Endometrial microvascular endothelial cells (primary cell): Measurements from ENCODE around the gene HK3. TPM values are rescaled to one million over a fixed set of nuclear protein-coding genes. Genes with fewer than 3 reads are reported as not detected.

ENCODE experiments used
- in situ Hi-C: cut with HindIII; loops from 2 replicates; pipeline ENCODE4 v1.10.0; 2017; ENCODE audit warnings: low sequenced_read_pairs, low pct_unique_long_range_greater_than_20kb; ENCODE audit errors: inconsistent ontology term
- total RNA-seq: library from RNA; depleted of rRNA; stranded (reverse); fragments of >200 nt; gene quantifications from one replicate; pipeline ENCODE4 v1.2.3, GENCODE V29; 2015; ENCODE audit errors: inconsistent ontology term

The HK3 gene
- total RNA-seq, 1 donor from 2014 or later: not detected

GRCh38 chr5:176904276-176904675 is 5.1 kb upstream of the HK3 start:
- in situ Hi-C loops: no loop called here

DNA sequence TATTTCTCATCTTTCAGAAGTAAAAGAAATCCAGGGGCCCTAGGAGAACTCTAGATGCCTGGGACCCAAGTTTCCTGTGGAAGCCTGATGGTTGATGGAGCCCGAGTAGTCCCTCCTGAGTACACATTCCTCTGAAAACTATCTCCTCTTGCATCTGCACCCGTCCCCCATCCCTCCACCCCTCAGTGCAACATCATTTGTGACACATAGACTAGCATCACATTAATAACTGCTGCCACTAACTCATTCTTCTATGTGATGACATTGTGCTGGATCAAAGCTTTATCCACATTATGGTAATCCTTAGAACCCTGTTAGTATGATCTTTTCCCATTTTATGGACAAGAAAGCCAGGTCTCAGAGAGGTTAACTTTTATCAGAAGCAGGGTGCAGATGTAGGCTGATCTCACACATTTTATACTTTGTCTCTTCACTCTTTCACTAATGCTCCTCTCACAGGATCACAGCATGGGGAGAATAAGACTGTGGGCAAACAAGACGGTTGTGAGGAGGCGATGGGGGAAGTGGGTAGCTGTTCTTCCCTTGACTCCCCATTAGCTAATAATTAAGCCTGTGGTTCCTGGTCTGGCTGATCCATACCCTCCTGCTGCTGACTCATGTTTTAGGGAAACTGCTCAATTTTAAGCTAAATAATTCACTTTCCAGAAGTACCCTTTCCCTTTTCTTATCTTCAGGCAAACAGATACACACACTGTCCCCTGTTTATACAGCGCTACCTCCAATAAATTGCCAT is 3.9 kb upstream of the HK3 start:
- in situ Hi-C loops: no loop called here

GRCh38 chr5:176902102-176902814 is 3.1 kb upstream of the HK3 start:
- in situ Hi-C loops: no loop called here

DNA sequence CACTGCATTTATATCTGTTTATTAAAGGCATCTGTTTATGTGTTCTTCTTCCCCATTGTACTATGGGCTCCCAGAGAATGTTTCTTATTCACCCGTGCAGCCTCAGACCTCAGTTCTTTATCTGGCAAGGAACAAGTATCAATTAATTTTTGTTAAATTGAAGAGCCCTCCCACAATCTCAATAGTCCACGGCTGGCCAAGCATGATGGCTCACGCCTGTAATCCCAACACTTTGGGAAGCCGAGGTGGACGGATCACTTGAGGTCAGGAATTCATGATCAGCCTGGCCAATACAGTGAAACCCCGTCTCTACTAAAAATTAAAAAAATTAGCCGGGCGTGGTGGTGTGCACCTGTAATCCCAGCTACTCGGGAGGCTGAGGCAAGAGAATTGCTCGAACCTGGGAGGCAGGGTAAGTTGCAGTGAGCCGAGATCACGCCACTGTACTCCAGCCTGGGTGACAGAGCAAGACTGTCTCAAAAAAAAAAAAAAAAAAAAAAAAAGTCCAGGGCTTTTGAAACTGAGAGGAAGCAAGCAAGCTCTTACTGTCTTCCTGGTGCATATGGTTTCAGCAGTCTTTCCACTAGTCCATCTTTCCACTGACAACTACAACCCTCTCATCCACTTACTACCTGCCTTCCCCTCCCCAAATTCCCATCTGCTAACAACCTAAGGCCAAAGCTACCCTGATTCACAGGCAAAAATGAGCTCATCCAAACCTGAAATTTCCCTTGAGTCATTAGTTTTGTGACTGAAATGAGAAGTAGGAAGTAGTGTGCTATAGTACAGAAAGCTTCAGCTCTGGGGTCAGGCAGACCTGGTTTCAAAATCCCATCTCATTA is 2.3 kb upstream of the HK3 start:
- in situ Hi-C loops: no loop called here

DNA sequence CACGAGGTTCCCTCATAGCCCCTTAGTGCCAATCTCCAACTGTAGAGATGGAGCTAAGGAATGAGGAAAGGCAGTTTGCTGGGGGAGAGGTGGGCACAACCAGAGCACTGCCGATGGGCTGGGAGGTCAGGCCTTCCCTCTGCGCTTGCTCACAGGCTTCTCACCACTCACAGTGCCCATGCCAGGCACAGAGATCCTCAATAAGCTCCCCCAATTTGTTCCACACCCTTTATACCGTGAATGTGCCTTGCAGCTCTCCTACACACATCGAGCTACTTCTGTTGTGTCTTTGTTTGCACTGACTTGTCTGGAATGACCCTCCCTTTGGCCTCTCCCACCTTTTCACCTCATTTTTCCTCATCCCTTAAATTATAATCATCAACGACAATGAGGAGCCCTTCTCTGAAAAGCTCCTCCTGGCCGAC is 1.6 kb upstream of the HK3 start:
- in situ Hi-C loops: no loop called here

GRCh38 chr5:176899946-176900779 is 1.0 kb upstream of the HK3 start:
- in situ Hi-C loops: no loop called here

- in situ Hi-C loops: no loop called here
These were observed 1.9 kb downstream of the HK3 start for GRCh38 chr5:176897263-176897662.

DNA sequence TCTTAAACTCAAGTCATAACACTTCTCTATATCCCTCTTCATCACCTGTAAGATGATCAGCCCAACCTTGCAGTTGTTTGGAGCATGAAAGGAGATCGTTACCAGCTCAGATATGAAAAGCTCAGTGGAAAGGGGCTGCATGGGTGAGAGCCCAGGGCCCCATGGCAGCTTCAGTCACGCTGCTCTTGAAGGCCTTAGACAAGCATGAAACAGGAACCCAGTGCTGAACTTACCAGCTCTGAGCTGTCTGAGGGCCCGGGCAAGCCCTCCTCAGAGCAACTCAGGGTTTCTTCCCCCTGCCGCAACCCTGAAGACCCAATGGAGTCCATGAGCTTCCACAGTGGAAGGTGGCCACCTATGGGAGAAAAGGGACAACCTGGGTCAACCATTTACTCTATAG is 3.3 kb downstream of the HK3 start:
- in situ Hi-C loops: no loop called here

DNA sequence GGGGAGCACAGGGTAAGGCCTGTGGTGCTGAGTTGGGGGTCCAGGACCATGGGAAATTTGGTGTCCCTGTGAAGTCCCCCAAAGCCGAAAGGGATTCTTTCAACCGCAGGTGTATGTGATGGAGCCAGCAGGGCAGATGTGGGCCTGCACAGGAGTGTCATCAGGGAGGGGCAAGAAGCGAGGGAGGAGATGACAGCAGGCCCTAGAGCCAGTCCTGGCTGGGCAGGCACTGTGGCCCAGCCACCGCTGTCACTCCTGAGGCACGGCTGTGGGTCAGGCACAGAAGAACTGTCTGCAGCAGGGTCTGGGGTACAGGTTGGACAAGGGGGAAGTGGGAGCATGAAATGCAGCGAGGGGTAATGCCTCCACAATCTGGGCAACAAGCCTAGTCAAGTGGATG is 4.8 kb downstream of the HK3 start:
- in situ Hi-C loops: no loop called here

DNA sequence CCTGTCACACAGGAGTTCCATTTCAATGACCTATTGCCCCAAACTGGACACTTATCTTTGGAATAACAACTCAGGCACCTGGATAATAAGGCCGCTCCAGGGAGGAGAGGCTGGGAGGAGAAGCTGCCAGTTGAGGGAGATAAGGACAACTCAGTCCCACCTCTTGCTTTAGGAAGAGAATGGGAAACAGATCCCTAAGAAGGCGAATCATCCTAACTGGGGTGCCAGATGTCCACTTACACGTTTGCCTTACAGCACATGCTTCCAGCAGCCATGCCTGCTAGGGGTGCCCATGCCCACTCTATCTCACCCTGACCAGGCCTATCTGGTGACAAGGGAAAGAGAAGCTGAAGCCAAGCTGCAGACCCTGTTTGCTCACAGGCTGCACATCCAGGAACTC is 6.5 kb downstream of the HK3 start:
- in situ Hi-C loops: no loop called here

DNA sequence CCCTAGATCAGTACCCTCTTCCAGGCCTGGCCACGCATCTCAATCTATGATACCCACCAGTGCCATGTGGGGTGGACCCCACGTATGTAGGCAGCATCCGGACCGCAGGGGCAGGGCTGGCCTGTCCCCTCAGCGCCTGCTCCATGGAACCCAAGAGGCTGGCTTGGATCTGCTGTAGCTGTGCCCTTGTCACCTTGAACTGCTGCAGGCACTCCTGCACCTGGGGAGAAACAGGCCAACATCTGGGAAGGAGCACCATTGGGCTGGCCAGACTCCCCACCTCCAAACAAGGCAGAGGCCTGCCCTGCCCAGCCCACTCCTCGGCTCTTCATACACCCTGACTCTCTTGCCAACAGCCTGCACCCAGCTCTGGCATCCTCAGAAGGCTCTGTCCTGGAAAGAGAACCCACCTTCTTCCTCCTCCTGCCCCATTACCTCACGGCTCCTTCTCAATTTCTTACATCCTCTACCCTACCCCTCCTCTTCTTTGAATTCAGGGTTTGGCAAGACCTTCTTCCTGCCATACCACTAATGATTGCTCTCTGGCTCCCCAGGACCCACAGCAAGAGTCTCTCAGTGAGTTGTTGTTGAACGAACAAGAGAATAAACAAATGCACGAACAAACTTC is 7.7 kb downstream of the HK3 start:
- in situ Hi-C loops: no loop called here

GRCh38 chr5:176890455-176891330 is 8.5 kb downstream of the HK3 start:
- in situ Hi-C loops: no loop called here

- in situ Hi-C loops: no loop called here
These were observed 9.5 kb downstream of the HK3 start for GRCh38 chr5:176889321-176890280.

- in situ Hi-C loops: no loop called here
These were observed 10.3 kb downstream of the HK3 start for GRCh38 chr5:176888865-176889165.

DNA sequence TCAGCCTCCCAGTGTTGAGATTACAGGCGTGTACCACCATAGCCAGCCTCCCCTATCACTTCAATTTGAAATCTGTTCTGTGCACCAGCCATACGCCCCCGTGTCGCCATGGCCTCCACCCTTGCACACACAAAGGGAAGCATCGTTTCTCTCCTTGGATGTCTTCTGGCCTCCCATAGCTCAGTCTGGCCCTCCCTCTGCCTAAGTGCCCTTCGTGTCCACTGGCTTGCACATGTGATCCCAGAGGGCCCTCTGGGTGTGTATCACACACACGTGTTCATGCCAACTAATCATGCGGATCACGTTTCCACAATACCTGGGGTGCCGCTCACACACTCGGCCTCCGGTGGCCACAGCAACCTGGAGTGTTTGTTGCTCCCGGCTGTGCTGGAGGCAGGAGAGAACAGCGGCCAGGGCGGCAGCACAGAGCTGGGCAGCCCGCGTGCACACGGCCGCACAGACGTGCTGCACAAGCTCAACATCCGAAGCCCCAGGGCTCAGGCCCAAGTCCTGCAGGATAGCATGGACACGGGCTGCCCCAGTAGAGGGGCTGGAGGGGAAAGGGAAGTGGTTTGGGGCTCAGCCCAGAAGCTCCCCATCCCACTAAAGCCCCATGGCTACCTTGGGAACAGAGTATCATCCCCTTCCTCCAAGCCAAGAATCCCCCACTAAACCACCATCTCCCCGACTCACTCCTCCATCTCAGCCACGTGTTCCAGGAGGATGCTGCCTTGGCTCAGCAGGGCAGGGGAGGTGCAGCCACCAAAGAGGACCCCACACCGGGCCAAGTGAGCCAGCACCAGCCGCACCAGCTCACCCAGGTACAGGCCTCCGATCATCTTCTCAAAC is 10.9 kb downstream of the HK3 start:
- in situ Hi-C loops: no loop called here
